Central memory CD8-positive, alpha-beta T cell (primary cell): ENCODE measurements around the gene FMN2.

Experiments
- ATAC-seq: fragments of 150-1000 bp; cut with Tn5 transposase; replicated peaks from 2 replicates; pipeline ENCODE4 v1.10.0; 2022; ENCODE audit warnings: mild to moderate bottlenecking, moderate FRiP score, moderate number of reproducible peaks; ENCODE audit not compliant: poor library complexity, severe bottlenecking; ENCODE audit errors: extremely low read depth
- DNase-seq, 2 donors: peaks; one replicate each; pipeline ENCODE4 v3.0.0; 2021; ENCODE audit warnings: low spot score in 2 of 2
- H3K27ac Mint-ChIP-seq: one replicate; pipeline ENCODE4 v1.8.0; 2022; ENCODE audit warnings: low read depth, mild to moderate bottlenecking, moderate library complexity, mixed read lengths
- H3K27me3 Mint-ChIP-seq: one replicate; pipeline ENCODE4 v1.8.0; 2022; ENCODE audit warnings: mixed read lengths
- H3K36me3 Mint-ChIP-seq: one replicate; pipeline ENCODE4 v1.8.0; 2022; ENCODE audit warnings: mild to moderate bottlenecking, moderate library complexity, mixed read lengths; ENCODE audit not compliant: insufficient read depth
- H3K4me1 Mint-ChIP-seq: one replicate; pipeline ENCODE4 v1.8.0; 2022; ENCODE audit warnings: mixed read lengths
- H3K4me3 Mint-ChIP-seq: one replicate; pipeline ENCODE4 v1.8.0; 2022; ENCODE audit warnings: mild to moderate bottlenecking, moderate library complexity, mixed read lengths
- H3K9me3 Mint-ChIP-seq: one replicate; pipeline ENCODE4 v1.8.0; 2022; ENCODE audit warnings: mixed read lengths

Gene FMN2

GRCh38 chr1:240084749-240085148 lies 6.9 kb upstream of the FMN2 start:
- DNase-seq (no peak), ATAC-seq (no peak)
- H3K9me3 Mint-ChIP-seq: peaks cover 5% of the 10 kb centered on the region
- peaks cover 10% of the 10 kb centered on the region for H3K27me3 Mint-ChIP-seq
- no peak overlapping the region for H3K27ac Mint-ChIP-seq
- no peaks in the 10 kb centered on the region for H3K36me3 Mint-ChIP-seq
- no peak overlapping the region for H3K4me3 Mint-ChIP-seq
- H3K4me1 Mint-ChIP-seq: no peaks in the 10 kb centered on the region

GRCh38 chr1:240086726-240087125 lies 5.0 kb upstream of the FMN2 start:
- DNase-seq (no peak), ATAC-seq (no peak)
- Mint-ChIP-seq H3K4me1 (no peaks in the 10 kb centered on the region), H3K36me3 (no peaks in the 10 kb centered on the region), H3K4me3 (no peak overlapping the region), H3K9me3 (peaks cover 5% of the 10 kb centered on the region), H3K27ac (no peak overlapping the region), H3K27me3 (peaks cover 20% of the 10 kb centered on the region)

GRCh38 chr1:240090014-240090413 lies 1.7 kb upstream of the FMN2 start:
- no peaks in the 10 kb centered on the region for H3K36me3 Mint-ChIP-seq
- H3K4me1 Mint-ChIP-seq: no peaks in the 10 kb centered on the region
- peaks cover 20% of the 10 kb centered on the region for H3K27me3 Mint-ChIP-seq
- no peak overlapping the region for H3K4me3 Mint-ChIP-seq
- DNase-seq: no peak
- H3K9me3 Mint-ChIP-seq: peaks cover 5% of the 10 kb centered on the region
- no peak overlapping the region for H3K27ac Mint-ChIP-seq
- ATAC-seq: no peak

DNA sequence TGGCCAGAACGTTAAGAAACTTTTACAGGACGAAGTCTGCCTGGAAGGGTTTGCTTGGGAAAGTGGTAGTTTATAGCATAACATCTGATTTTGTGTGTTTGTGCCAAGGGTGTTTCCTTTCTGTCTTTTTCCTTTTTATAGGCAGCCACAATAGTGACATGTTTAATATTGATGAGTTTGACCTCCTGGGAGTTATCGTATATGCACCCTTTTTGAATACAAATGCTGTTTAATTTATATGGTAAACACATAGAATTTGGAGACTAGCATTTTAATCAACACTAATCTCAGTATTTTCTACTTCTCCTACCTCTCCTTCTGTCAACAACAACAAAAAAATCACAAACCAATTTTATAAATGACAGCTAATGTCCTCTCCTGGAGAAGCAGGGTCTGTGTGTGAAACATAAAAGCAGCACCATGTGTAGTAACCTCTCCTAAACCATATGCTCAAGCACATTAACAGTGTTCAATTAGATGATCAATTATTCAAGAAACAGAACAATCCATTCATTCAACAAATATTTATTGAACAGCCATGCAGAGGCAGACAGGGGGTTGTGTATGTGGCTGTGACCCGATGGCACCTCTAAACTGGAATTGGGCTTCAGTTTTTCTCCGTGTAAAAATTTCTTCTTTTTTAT lies 604 bp upstream of the FMN2 start:
- H3K9me3 Mint-ChIP-seq: peaks cover 5% of the 10 kb centered on the region
- peaks cover 20% of the 10 kb centered on the region for H3K27me3 Mint-ChIP-seq

DNA sequence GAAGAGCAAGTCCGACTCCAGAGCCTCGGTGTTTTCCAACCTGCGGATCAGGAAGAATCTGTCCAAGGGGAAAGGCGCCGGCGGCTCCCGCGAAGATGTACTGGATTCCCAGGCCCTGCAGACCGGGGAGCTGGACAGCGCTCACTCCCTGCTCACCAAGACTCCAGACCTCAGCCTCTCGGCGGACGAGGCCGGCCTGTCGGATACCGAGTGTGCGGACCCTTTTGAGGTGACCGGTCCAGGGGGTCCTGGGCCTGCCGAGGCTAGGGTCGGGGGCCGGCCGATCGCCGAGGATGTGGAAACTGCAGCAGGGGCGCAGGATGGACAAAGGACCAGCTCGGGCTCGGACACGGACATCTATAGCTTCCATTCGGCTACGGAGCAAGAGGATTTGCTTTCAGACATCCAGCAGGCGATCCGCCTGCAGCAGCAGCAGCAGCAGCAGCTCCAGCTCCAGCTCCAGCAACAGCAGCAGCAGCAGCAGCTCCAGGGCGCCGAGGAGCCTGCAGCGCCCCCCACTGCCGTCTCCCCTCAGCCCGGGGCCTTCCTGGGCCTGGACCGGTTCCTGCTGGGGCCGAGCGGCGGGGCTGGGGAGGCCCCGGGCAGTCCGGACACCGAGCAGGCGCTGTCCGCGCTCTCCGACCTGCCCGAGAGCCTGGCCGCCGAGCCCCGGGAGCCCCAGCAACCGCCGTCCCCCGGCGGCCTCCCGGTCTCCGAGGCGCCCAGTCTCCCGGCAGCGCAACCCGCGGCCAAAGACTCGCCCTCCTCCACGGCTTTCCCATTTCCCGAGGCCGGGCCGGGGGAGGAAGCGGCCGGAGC lies 827 bp downstream of the FMN2 start:
- no peak for ATAC-seq
- Mint-ChIP-seq H3K36me3 (no peaks in the 10 kb centered on the region), H3K9me3 (peaks cover 5% of the 10 kb centered on the region), H3K27ac (no peak overlapping the region), H3K4me1 (no peaks in the 10 kb centered on the region), H3K4me3 (no peak overlapping the region), H3K27me3 (peaks cover 19% of the 10 kb centered on the region)
- DNase-seq: no peak

More for the DNA sequence above, 604 bp upstream of the FMN2 start:
- H3K4me3 Mint-ChIP-seq: no peak overlapping the region
- no peaks in the 10 kb centered on the region for H3K36me3 Mint-ChIP-seq
- ATAC-seq (no peak), DNase-seq (no peak)
- H3K27ac Mint-ChIP-seq: no peak overlapping the region
- H3K4me1 Mint-ChIP-seq: no peaks in the 10 kb centered on the region

DNA sequence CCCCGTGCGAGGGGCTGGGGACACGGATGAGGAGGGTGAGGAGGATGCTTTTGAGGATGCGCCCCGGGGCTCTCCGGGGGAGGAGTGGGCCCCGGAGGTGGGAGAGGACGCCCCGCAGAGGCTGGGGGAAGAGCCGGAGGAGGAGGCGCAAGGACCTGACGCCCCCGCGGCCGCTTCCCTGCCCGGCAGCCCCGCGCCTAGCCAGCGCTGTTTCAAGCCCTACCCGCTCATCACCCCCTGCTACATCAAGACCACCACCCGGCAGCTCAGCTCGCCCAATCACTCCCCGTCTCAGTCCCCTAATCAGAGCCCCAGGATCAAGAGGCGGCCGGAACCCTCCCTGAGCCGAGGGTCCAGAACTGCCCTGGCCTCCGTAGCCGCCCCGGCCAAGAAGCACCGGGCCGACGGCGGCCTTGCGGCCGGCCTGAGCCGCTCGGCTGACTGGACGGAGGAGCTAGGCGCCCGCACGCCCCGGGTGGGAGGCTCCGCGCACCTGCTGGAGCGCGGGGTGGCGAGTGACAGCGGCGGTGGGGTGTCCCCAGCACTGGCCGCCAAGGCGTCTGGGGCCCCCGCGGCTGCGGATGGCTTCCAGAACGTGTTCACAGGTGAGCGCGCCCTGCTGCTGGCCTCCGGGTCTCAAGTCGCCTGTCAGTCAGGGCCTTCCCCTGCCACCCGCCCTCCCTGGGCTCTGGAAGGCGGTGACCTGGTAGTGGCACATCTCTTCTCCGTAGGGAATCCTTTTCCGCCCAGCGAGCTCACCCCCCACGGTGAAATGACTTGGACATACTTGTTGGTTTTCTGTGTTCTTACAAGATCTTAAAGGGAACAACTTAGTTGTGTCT lies 1.7 kb downstream of the FMN2 start:
- Mint-ChIP-seq H3K4me3 (no peak overlapping the region), H3K36me3 (no peaks in the 10 kb centered on the region), H3K4me1 (no peaks in the 10 kb centered on the region), H3K27ac (no peak overlapping the region), H3K27me3 (peaks cover 11% of the 10 kb centered on the region), H3K9me3 (no peaks in the 10 kb centered on the region)
- DNase-seq (no peak), ATAC-seq (no peak)

DNA sequence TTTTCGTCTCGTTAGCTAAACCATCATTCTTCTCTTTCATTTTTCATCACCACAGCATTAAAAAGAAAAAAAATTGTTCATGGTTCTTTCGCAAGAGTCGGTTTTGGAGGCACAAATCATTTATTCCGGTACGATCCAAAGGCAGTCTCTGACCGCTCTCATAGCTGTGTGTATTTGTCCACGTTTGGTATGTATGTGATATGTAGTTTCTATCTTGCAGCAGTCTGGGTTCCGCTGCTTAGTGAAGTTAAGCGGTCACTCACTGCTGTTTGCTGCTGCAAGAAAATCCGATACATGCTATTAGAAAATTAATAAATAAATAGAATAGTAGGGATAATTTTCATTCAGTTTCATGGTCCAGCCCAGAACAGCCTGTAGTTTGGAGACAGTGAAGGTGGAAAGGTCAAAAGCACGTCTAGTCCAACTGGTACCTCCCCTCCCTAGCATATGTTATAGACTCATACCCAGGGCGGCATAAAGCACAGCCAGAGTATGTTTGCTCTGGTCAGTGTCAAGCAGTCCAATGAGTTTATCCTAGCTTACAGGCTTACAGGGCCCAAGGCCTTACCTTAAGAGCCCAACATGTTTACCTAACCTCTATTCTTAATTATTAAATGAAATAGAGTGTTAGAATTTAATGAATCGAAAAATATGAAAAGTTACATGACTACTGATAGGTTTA lies 2.5 kb downstream of the FMN2 start:
- H3K36me3 Mint-ChIP-seq: no peaks in the 10 kb centered on the region
- DNase-seq (no peak), ATAC-seq (no peak)
- H3K27ac Mint-ChIP-seq: no peak overlapping the region
- peaks cover 11% of the 10 kb centered on the region for H3K27me3 Mint-ChIP-seq
- H3K4me1 Mint-ChIP-seq: no peaks in the 10 kb centered on the region
- no peak overlapping the region for H3K4me3 Mint-ChIP-seq
- no peaks in the 10 kb centered on the region for H3K9me3 Mint-ChIP-seq

- H3K36me3 Mint-ChIP-seq: no peaks in the 10 kb centered on the region
- H3K9me3 Mint-ChIP-seq: peaks cover 11% of the 10 kb centered on the region
- no peak for ATAC-seq
- H3K4me3 Mint-ChIP-seq: no peak overlapping the region
- no peak overlapping the region for H3K27ac Mint-ChIP-seq
- no peaks in the 10 kb centered on the region for H3K4me1 Mint-ChIP-seq
- no peaks in the 10 kb centered on the region for H3K27me3 Mint-ChIP-seq
- DNase-seq: no peak
Observed at GRCh38 chr1:240096974-240097373, 5.3 kb downstream of the FMN2 start.

DNA sequence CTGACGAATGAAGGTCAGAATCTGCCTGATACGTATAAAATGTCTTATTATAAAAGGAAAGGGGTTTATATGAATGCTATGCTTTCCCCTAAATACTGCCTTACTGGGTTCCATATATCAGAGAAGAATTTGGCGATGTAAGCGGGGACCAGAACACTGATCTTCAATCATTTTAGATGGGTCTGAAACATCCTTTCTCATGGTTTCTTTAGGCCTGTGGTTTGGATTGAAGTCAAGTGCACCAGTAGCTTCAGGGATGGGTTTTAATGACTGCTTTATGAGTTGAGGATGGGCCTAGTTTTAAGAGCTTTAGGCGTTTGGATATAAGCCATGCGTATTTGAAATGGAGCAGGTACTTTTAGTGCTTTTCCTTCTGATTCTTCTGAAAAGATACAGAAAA lies 6.9 kb downstream of the FMN2 start:
- no peaks in the 10 kb centered on the region for H3K36me3 Mint-ChIP-seq
- no peak overlapping the region for H3K4me3 Mint-ChIP-seq
- no peaks in the 10 kb centered on the region for H3K4me1 Mint-ChIP-seq
- H3K27ac Mint-ChIP-seq: no peak overlapping the region
- DNase-seq (no peak), ATAC-seq (no peak)
- H3K27me3 Mint-ChIP-seq: no peaks in the 10 kb centered on the region
- peaks cover 11% of the 10 kb centered on the region for H3K9me3 Mint-ChIP-seq

- ATAC-seq (no peak), DNase-seq (no peak)
- Mint-ChIP-seq H3K27ac (no peak overlapping the region), H3K36me3 (no peaks in the 10 kb centered on the region), H3K27me3 (no peaks in the 10 kb centered on the region), H3K9me3 (peaks cover 14% of the 10 kb centered on the region), H3K4me3 (no peak overlapping the region), H3K4me1 (no peaks in the 10 kb centered on the region)
Observed at GRCh38 chr1:240099329-240099728, 7.6 kb downstream of the FMN2 start.

DNA sequence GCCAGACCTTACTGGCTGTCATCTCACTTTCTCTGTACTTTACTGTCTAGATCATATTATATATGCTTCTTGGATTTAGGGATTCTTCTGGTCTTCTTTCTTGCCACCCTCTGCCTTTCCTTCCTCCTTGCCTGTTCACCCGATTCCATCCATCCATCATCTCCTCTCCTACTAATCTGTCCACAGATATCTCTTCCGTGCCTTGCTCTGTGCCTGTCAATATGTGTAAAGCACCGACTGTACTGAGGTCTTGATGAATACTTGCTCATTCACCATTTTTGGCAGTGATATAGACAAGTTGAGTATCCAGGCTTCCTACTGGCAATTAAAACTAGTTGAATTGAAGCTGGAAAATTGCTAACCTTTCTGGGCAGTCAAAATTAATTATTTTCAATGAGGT lies 8.1 kb downstream of the FMN2 start:
- ATAC-seq (no peak), DNase-seq (no peak)
- no peak overlapping the region for H3K27ac Mint-ChIP-seq
- no peaks in the 10 kb centered on the region for H3K27me3 Mint-ChIP-seq
- no peaks in the 10 kb centered on the region for H3K36me3 Mint-ChIP-seq
- H3K4me1 Mint-ChIP-seq: no peaks in the 10 kb centered on the region
- H3K9me3 Mint-ChIP-seq: peaks cover 16% of the 10 kb centered on the region
- no peak overlapping the region for H3K4me3 Mint-ChIP-seq

DNA sequence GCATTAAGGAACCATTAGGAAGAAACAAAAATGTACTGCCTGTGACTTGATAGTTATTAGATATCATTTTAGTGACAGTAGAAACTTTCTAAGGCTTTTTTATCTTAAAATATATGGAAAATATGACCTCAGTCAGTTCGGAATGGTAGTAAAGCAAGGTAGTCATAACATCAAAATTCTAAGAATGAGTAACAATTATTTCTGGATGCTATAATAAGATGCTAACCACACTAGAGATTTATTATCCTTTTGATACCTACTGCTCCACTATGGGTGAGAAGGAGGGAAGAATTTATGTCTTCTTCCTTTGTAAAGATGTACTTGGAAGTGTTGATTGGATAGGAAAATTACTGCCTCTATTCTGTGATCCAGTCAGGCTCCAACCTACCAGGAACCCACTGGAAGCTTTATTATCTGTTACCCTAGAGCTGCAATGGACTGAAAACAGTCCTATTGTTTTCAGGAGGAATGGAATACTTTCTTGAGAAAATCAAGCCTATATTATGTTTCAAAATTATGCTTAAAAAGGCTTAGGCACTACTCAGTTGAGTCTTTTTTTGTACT lies 8.8 kb downstream of the FMN2 start:
- Mint-ChIP-seq H3K27ac (no peak overlapping the region), H3K4me3 (no peak overlapping the region), H3K27me3 (no peaks in the 10 kb centered on the region), H3K9me3 (peaks cover 16% of the 10 kb centered on the region), H3K36me3 (no peaks in the 10 kb centered on the region), H3K4me1 (no peaks in the 10 kb centered on the region)
- no peak for DNase-seq
- no peak for ATAC-seq
